ENCODE measurements around the gene TNFAIP3.

The TNFAIP3 gene

GRCh38 chr6:137864812-137865508 is 2.1 kb upstream of the TNFAIP3 start:
- Histone ChIP-seq H3K27me3 (ENCODE audit: control insufficient read depth in 1 of 2, insufficient read depth in 2 of 2, low read length in 2 of 2) (no peaks in the 10 kb centered on the region), H3K27ac (ENCODE audit: low read length) (peak overlapping the region; percentile 77), H3K9ac (ENCODE audit: low read length in 2 of 2) (no peak overlapping the region), H3K9me3 (ENCODE audit: control insufficient read depth in 2 of 2, low read length in 2 of 2) (no peaks in the 10 kb centered on the region), H3K4me3 (ENCODE audit: low read length in 2 of 2) (no peak overlapping the region), H3K36me3 (ENCODE audit: control insufficient read depth in 2 of 2, insufficient read depth in 2 of 2, low read length in 2 of 2) (no peaks in the 10 kb centered on the region), H3K4me1 (ENCODE audit: control insufficient read depth, insufficient read depth, low read length) (peaks cover 9% of the 10 kb centered on the region)

GRCh38 chr6:137866200-137866913 is 702 bp upstream of the TNFAIP3 start:
- H3K4me3 ChIP-seq (ENCODE audit: low read length in 2 of 2) = peak overlapping the region; percentile 51 to 77
- no peaks in the 10 kb centered on the region for H3K27me3 ChIP-seq (ENCODE audit: control insufficient read depth in 1 of 2, insufficient read depth in 2 of 2, low read length in 2 of 2)
- H3K36me3 ChIP-seq (ENCODE audit: control insufficient read depth in 2 of 2, insufficient read depth in 2 of 2, low read length in 2 of 2) = no peaks in the 10 kb centered on the region
- peaks cover 9% of the 10 kb centered on the region for H3K4me1 ChIP-seq (ENCODE audit: control insufficient read depth, insufficient read depth, low read length)
- peak overlapping the region; percentile 77 for H3K27ac ChIP-seq (ENCODE audit: low read length)
- H3K9me3 ChIP-seq (ENCODE audit: control insufficient read depth in 2 of 2, low read length in 2 of 2) = no peaks in the 10 kb centered on the region
- H3K9ac ChIP-seq (ENCODE audit: low read length in 2 of 2) = peak overlapping the region; percentile 68 to 74

DNA sequence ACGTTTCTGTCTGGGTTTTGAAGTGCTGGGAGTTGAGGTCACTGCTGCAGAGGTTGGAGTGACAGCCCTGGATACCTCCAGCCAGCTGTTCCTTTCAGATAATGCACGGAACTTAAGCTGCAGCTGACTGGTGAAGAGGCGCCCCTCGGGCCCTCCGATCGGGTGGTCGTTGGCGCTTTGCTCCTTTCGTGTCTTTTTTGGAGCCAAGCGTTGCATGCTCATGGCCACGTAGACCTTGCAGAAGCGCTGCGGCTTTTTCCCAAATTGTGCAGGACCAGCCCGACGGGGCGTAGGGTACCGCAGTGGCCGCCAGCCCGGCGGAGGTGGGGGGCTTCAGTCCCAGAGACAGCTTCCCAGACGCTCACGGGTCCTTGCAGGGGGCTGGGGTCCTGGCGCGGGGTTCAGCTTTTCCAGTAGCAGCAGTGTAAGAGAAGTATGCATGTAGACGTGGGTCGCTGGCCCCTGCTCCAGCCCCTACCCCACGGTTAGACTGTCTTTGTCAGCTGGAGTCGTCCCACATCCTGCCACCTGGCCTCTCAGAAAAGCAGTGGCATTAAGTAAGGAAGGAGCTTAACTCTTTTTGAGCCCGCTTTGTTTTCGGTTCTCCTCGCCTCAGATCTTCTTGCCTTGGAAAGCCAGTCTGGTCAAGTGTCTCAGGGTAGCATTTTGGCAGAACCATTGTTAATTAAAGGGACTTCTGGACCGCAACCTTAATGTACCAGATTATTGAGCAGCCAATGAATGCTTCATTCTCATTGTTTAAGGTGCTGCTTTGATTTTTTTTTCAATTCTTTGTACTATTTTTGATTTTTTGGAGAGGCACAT is 838 bp downstream of the TNFAIP3 start:
- Histone ChIP-seq H3K9me3 (ENCODE audit: control insufficient read depth in 2 of 2, low read length in 2 of 2) (no peaks in the 10 kb centered on the region), H3K27ac (ENCODE audit: low read length) (peak overlapping the region; percentile 73), H3K27me3 (ENCODE audit: control insufficient read depth in 1 of 2, insufficient read depth in 2 of 2, low read length in 2 of 2) (no peaks in the 10 kb centered on the region), H3K9ac (ENCODE audit: low read length in 2 of 2) (peak overlapping the region; percentile 75 to 79), H3K4me1 (ENCODE audit: control insufficient read depth, insufficient read depth, low read length) (peaks cover 9% of the 10 kb centered on the region), H3K36me3 (ENCODE audit: control insufficient read depth in 2 of 2, insufficient read depth in 2 of 2, low read length in 2 of 2) (no peaks in the 10 kb centered on the region), H3K4me3 (ENCODE audit: low read length in 2 of 2) (peak overlapping the region; percentile 95 to 96)

- H3K4me3 ChIP-seq (ENCODE audit: low read length in 2 of 2) = peak overlapping the region; percentile 95 to 96
- H3K9me3 ChIP-seq (ENCODE audit: control insufficient read depth in 2 of 2, low read length in 2 of 2) = no peaks in the 10 kb centered on the region
- peaks cover 9% of the 10 kb centered on the region for H3K4me1 ChIP-seq (ENCODE audit: control insufficient read depth, insufficient read depth, low read length)
- H3K27me3 ChIP-seq (ENCODE audit: control insufficient read depth in 1 of 2, insufficient read depth in 2 of 2, low read length in 2 of 2) = no peaks in the 10 kb centered on the region
- H3K9ac ChIP-seq (ENCODE audit: low read length in 2 of 2) = peak overlapping the region; percentile 51 to 75
- no peak overlapping the region for H3K27ac ChIP-seq (ENCODE audit: low read length)
- H3K36me3 ChIP-seq (ENCODE audit: control insufficient read depth in 2 of 2, insufficient read depth in 2 of 2, low read length in 2 of 2) = no peaks in the 10 kb centered on the region
Observed at GRCh38 chr6:137868721-137869548, 1.9 kb downstream of the TNFAIP3 start.

DNA sequence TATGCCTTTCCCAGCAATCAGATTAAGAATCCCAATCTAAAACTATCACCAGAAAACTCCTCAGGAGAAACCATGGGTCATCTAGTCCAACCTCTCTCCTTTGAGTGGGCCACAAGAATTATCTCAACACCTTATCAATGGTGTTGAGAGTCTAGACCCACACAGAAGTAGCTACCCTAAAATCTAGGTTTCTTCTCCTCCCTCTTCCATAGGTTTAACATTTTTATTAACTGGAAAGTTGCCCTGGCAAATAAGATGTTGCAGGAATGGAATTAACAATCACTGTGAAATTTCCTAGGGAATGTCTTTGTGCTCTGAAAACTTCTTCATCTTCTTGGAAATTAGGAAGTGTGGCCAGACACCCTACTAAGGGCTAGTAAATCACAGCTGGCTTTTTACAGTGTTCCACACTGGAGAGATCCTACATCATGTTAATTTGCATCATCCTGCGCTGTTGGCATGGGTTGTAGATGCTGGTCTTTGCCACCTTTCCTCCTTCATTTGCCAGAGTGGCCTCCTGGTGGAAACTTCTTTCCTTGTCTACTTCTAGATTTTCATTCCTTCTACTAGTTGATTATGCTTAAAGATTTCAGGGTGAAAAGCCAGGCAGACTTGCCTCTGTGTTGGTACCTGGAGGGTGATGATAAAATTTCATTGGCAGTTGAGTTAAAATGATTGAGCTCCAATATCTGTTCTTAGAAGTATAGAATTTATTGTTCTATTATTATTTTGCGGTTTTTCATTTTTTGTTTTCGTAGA is 2.7 kb downstream of the TNFAIP3 start:
- no peaks in the 10 kb centered on the region for H3K27me3 ChIP-seq (ENCODE audit: control insufficient read depth in 1 of 2, insufficient read depth in 2 of 2, low read length in 2 of 2)
- H3K9me3 ChIP-seq (ENCODE audit: control insufficient read depth in 2 of 2, low read length in 2 of 2) = no peaks in the 10 kb centered on the region
- H3K4me3 ChIP-seq (ENCODE audit: low read length in 2 of 2) = peak overlapping the region; percentile 95 to 96
- no peak overlapping the region for H3K27ac ChIP-seq (ENCODE audit: low read length)
- H3K36me3 ChIP-seq (ENCODE audit: control insufficient read depth in 2 of 2, insufficient read depth in 2 of 2, low read length in 2 of 2) = peaks cover 2 to 4% of the 10 kb centered on the region in 2 donors
- H3K9ac ChIP-seq (ENCODE audit: low read length in 2 of 2) = no peak overlapping the region
- H3K4me1 ChIP-seq (ENCODE audit: control insufficient read depth, insufficient read depth, low read length) = peaks cover 13% of the 10 kb centered on the region

DNA sequence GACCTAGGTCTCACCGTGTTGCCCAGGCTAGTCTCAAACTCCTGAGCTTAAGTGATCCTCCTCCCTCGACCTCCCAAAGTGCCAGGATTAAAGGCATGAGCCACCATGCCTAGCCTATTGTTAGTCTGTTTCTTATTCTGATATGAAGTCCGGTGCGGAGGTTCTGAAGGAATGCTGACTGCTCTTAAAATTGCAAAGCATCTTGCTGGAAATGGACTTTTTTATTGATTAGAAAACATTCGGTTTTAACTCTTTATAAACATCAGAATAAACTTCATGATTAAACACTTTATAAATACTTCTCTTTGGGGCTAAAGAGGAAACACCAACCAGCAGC is 3.2 kb downstream of the TNFAIP3 start:
- H3K4me1 ChIP-seq (ENCODE audit: control insufficient read depth, insufficient read depth, low read length) = peaks cover 10% of the 10 kb centered on the region
- H3K27ac ChIP-seq (ENCODE audit: low read length) = no peak overlapping the region
- no peak overlapping the region for H3K9ac ChIP-seq (ENCODE audit: low read length in 2 of 2)
- H3K4me3 ChIP-seq (ENCODE audit: low read length in 2 of 2) = peak overlapping the region in 1 of 2 donors; percentile 61
- no peaks in the 10 kb centered on the region for H3K27me3 ChIP-seq (ENCODE audit: control insufficient read depth in 1 of 2, insufficient read depth in 2 of 2, low read length in 2 of 2)
- no peaks in the 10 kb centered on the region for H3K9me3 ChIP-seq (ENCODE audit: control insufficient read depth in 2 of 2, low read length in 2 of 2)
- peaks cover 8 to 9% of the 10 kb centered on the region in 2 donors for H3K36me3 ChIP-seq (ENCODE audit: control insufficient read depth in 2 of 2, insufficient read depth in 2 of 2, low read length in 2 of 2)

DNA sequence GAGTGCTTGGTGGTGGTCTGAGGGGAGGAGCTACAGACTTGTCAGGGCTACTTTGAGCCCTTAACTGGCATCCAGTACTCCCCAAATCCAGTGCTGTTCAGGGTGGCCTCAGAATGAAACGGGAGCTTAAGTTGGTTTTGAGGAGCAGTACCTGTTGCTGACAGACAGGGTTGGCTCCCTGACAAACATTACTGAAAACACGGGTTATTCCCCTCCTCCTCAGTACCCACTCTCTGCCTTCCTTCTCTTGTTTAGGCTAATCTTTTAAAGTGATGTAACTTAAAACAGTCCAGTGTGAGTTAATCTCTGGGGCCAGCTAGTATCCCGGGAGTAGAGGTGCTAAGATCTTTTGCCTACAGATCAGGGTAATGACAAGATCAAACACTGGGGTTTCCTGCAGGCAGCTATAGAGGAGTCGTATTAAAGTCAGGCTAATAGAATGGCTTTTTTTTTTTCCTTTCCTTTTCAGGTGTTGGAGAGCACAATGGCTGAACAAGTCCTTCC is 3.7 kb downstream of the TNFAIP3 start:
- H3K4me1 ChIP-seq (ENCODE audit: control insufficient read depth, insufficient read depth, low read length) = peaks cover 10% of the 10 kb centered on the region
- H3K4me3 ChIP-seq (ENCODE audit: low read length in 2 of 2) = peak overlapping the region; percentile 17 to 61
- no peaks in the 10 kb centered on the region for H3K27me3 ChIP-seq (ENCODE audit: control insufficient read depth in 1 of 2, insufficient read depth in 2 of 2, low read length in 2 of 2)
- peaks cover 12 to 13% of the 10 kb centered on the region in 2 donors for H3K36me3 ChIP-seq (ENCODE audit: control insufficient read depth in 2 of 2, insufficient read depth in 2 of 2, low read length in 2 of 2)
- H3K27ac ChIP-seq (ENCODE audit: low read length) = no peak overlapping the region
- H3K9ac ChIP-seq (ENCODE audit: low read length in 2 of 2) = no peak overlapping the region
- H3K9me3 ChIP-seq (ENCODE audit: control insufficient read depth in 2 of 2, low read length in 2 of 2) = no peaks in the 10 kb centered on the region

DNA sequence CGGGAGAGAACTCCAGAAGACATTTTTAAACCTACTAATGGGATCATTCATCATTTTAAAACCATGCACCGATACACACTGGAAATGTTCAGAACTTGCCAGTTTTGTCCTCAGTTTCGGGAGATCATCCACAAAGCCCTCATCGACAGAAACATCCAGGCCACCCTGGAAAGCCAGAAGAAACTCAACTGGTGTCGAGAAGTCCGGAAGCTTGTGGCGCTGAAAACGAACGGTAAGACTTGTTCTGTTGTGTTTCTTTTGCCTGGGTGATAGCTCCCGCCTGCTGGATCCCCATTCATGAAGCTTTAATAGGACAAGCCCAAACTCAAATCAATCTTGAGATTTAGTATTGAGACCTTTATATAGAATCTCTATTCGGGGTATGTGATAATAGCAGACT is 4.2 kb downstream of the TNFAIP3 start:
- H3K36me3 ChIP-seq (ENCODE audit: control insufficient read depth in 2 of 2, insufficient read depth in 2 of 2, low read length in 2 of 2) = peaks cover 15 to 16% of the 10 kb centered on the region in 2 donors
- H3K9ac ChIP-seq (ENCODE audit: low read length in 2 of 2) = no peak overlapping the region
- H3K4me1 ChIP-seq (ENCODE audit: control insufficient read depth, insufficient read depth, low read length) = peaks cover 7% of the 10 kb centered on the region
- H3K27me3 ChIP-seq (ENCODE audit: control insufficient read depth in 1 of 2, insufficient read depth in 2 of 2, low read length in 2 of 2) = no peaks in the 10 kb centered on the region
- no peaks in the 10 kb centered on the region for H3K9me3 ChIP-seq (ENCODE audit: control insufficient read depth in 2 of 2, low read length in 2 of 2)
- H3K4me3 ChIP-seq (ENCODE audit: low read length in 2 of 2) = peak overlapping the region; percentile 17 to 61
- H3K27ac ChIP-seq (ENCODE audit: low read length) = no peak overlapping the region

DNA sequence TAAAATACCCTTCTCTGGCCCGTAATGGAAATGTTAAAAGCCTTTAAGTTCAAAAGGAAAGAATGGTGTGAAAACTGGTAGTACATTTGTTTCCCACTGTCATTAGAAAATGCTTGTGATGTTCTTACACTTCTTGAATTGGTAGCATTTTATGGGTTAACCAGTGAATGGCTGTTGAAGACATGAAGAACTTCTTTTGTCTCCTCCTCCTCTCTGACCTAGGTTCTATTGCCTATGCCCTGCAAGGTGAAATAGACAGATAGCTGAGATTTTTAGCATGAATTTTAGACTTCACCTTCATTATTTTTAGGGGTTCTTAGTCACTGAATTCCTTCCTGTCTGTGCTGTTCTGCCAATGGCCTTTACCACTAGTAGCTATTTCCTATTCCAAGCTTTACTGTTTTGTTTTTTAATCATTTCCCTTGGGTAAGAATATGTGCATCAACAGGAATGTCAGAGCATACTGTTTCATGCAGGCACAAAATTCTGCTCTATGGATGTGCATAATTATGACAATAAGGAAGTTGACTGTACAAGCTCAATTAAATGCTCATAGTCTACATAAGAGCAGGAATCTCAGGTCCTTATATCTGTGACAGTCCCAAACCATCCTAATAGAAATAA is 4.9 kb downstream of the TNFAIP3 start:
- Histone ChIP-seq H3K36me3 (ENCODE audit: control insufficient read depth in 2 of 2, insufficient read depth in 2 of 2, low read length in 2 of 2) (peaks cover 20 to 21% of the 10 kb centered on the region in 2 donors), H3K27ac (ENCODE audit: low read length) (no peak overlapping the region), H3K4me3 (ENCODE audit: low read length in 2 of 2) (peak overlapping the region; percentile 1 to 17), H3K9me3 (ENCODE audit: control insufficient read depth in 2 of 2, low read length in 2 of 2) (no peaks in the 10 kb centered on the region), H3K9ac (ENCODE audit: low read length in 2 of 2) (no peak overlapping the region), H3K27me3 (ENCODE audit: control insufficient read depth in 1 of 2, insufficient read depth in 2 of 2, low read length in 2 of 2) (no peaks in the 10 kb centered on the region), H3K4me1 (ENCODE audit: control insufficient read depth, insufficient read depth, low read length) (peaks cover 4% of the 10 kb centered on the region)
